H9 (cell line): Measurements from ENCODE around the gene THSD4. TPM values are rescaled to one million over a fixed set of nuclear protein-coding genes. Genes with fewer than 3 reads are reported as not detected.

Source experiments
- DNase-seq: peaks from one replicate; pipeline ENCODE4 v3.0.0-alpha.2; 2017
- H2AFZ ChIP-seq: one replicate; pipeline ENCODE4 v1.6.1; 2013; ENCODE audit warnings: mild to moderate bottlenecking, low read length, control low read depth, moderate library complexity
- H2AK5ac ChIP-seq: 2 replicates; pipeline ENCODE4 v1.6.1; 2013; ENCODE audit warnings: low read length, control low read depth, mixed read lengths; ENCODE audit not compliant: insufficient read length
- H2BK120ac ChIP-seq: one replicate; pipeline ENCODE4 v1.6.1; 2013; ENCODE audit warnings: low read depth, mild to moderate bottlenecking, low read length, control low read depth, inconsistent platforms; ENCODE audit not compliant: poor library complexity, severe bottlenecking
- H2BK12ac ChIP-seq: 2 replicates; pipeline ENCODE4 v1.6.1; 2013; ENCODE audit warnings: low read length, control low read depth, mixed read lengths, low read depth; ENCODE audit not compliant: insufficient read length
- H2BK15ac ChIP-seq: 2 replicates; pipeline ENCODE4 v1.6.1; 2013; ENCODE audit warnings: low read depth, low read length, control low read depth
- H2BK20ac ChIP-seq: one replicate; pipeline ENCODE4 v1.6.1; 2013; ENCODE audit warnings: low read depth, mild to moderate bottlenecking, low read length, control low read depth, inconsistent platforms; ENCODE audit not compliant: poor library complexity, severe bottlenecking
- H2BK5ac ChIP-seq: 2 replicates; pipeline ENCODE4 v1.6.1; 2013; ENCODE audit warnings: low read length, control low read depth, mixed read lengths; ENCODE audit not compliant: insufficient read length
- H3K14ac ChIP-seq: 2 replicates; pipeline ENCODE4 v1.6.1; 2013; ENCODE audit warnings: low read length, control low read depth; ENCODE audit not compliant: insufficient read depth
- H3K18ac ChIP-seq: 2 replicates; pipeline ENCODE4 v1.6.1; 2013; ENCODE audit warnings: low read depth, mild to moderate bottlenecking, mixed read lengths, low read length, control low read depth; ENCODE audit not compliant: insufficient read length
- H3K23ac ChIP-seq: 2 replicates; pipeline ENCODE4 v1.6.1; 2013; ENCODE audit warnings: low read length, control low read depth, mixed read lengths, low read depth; ENCODE audit not compliant: insufficient read length
- H3K23me2 ChIP-seq: 2 replicates; pipeline ENCODE4 v1.6.1; 2013; ENCODE audit warnings: low read depth, mild to moderate bottlenecking, mixed read lengths, low read length, control low read depth; ENCODE audit not compliant: insufficient read length, poor library complexity, severe bottlenecking
- H3K27ac ChIP-seq: 2 replicates; pipeline ENCODE4 v1.5.1; 2013; ENCODE audit warnings: low read length, control low read depth, mixed read lengths, low read depth; ENCODE audit not compliant: insufficient read length
- H3K27me3 ChIP-seq: 2 replicates; pipeline ENCODE4 v1.6.1; 2013; ENCODE audit warnings: low read length, control low read depth, inconsistent platforms; ENCODE audit not compliant: insufficient read depth
- H3K4ac ChIP-seq: 2 replicates; pipeline ENCODE4 v1.6.1; 2013; ENCODE audit warnings: low read depth, mild to moderate bottlenecking, control low read depth, inconsistent platforms, low read length, moderate library complexity
- H3K4me1 ChIP-seq: 2 replicates; pipeline ENCODE4 v1.6.1; 2013; ENCODE audit warnings: low read length, control low read depth, inconsistent platforms; ENCODE audit not compliant: insufficient read depth
- H3K4me2 ChIP-seq: 2 replicates; pipeline ENCODE4 v1.6.1; 2013; ENCODE audit warnings: low read length, control low read depth, mixed read lengths; ENCODE audit not compliant: insufficient read length, insufficient read depth
- H3K56ac ChIP-seq: 2 replicates; pipeline ENCODE4 v1.6.1; 2013; ENCODE audit warnings: low read depth, mild to moderate bottlenecking, mixed read lengths, low read length, control low read depth; ENCODE audit not compliant: insufficient read length
- H3K79me1 ChIP-seq: 2 replicates; pipeline ENCODE4 v1.6.1; 2013; ENCODE audit warnings: low read depth, mild to moderate bottlenecking, moderate library complexity, low read length, control low read depth, inconsistent platforms; ENCODE audit not compliant: insufficient read depth, poor library complexity, severe bottlenecking
- H3K79me2 ChIP-seq: 2 replicates; pipeline ENCODE4 v1.6.1; 2013; ENCODE audit warnings: low read length, control low read depth, inconsistent platforms; ENCODE audit not compliant: insufficient read depth
- H3K9ac ChIP-seq: 2 replicates; pipeline ENCODE4 v1.6.1; 2013; ENCODE audit warnings: low read length, control low read depth, mixed read lengths; ENCODE audit not compliant: insufficient read length; ENCODE audit errors: extremely low read depth
- H3K9me3 ChIP-seq: one replicate; pipeline ENCODE4 v1.6.1; 2013; ENCODE audit warnings: low read depth, low read length, inconsistent platforms; ENCODE audit not compliant: control insufficient read depth
- H3T11ph ChIP-seq: one replicate; pipeline ENCODE4 v1.6.1; 2013; ENCODE audit warnings: mild to moderate bottlenecking, low read length, control low read depth, inconsistent platforms
- H4K20me1 ChIP-seq: one replicate; pipeline ENCODE4 v1.6.1; 2013; ENCODE audit not compliant: control insufficient read depth, insufficient read length, insufficient read depth
- H4K5ac ChIP-seq: 2 replicates; pipeline ENCODE4 v1.6.1; 2013; ENCODE audit warnings: low read depth, mild to moderate bottlenecking, mixed read lengths, low read length, control low read depth; ENCODE audit not compliant: insufficient read length
- H4K8ac ChIP-seq: replicated peaks from 2 replicates; pipeline ENCODE4 v1.6.1; 2013; ENCODE audit warnings: low read length, control low read depth, mixed read lengths, low read depth; ENCODE audit not compliant: insufficient read length
- H4K91ac ChIP-seq: 2 replicates; pipeline ENCODE4 v1.6.1; 2013; ENCODE audit warnings: low read depth, mild to moderate bottlenecking, moderate library complexity, mixed read lengths, low read length, control low read depth; ENCODE audit not compliant: insufficient read length
- H3K27ac Mint-ChIP-seq, 3 experiments: 2 replicates in 2 of 3; 3 replicates in 1 of 3; pipeline ENCODE4 v1.8.0; 2020 to 2021; ENCODE audit warnings: mixed read lengths in 3 of 3, mild to moderate bottlenecking in 1 of 3, moderate library complexity in 1 of 3
- H3K27me3 Mint-ChIP-seq: 2 replicates; pipeline ENCODE4 v1.8.0; 2021; ENCODE audit warnings: low read depth, mild to moderate bottlenecking, moderate library complexity, mixed read lengths
- H3K36me3 Mint-ChIP-seq, 3 experiments: 2 replicates in 2 of 3; 3 replicates in 1 of 3; pipeline ENCODE4 v1.8.0; 2020 to 2021; ENCODE audit warnings: low read depth in 3 of 3, mixed read lengths in 3 of 3; ENCODE audit not compliant: insufficient read depth in 1 of 3
- H3K4me1 Mint-ChIP-seq, 2 experiments: 2 replicates each; pipeline ENCODE4 v1.8.0; 2020; ENCODE audit warnings: mixed read lengths in 2 of 2
- H3K4me3 Mint-ChIP-seq, 2 experiments: 2 replicates in 1 of 2; 3 replicates in 1 of 2; pipeline ENCODE4 v1.8.0; 2020 to 2021; ENCODE audit warnings: mild to moderate bottlenecking in 2 of 2, mixed read lengths in 2 of 2, moderate library complexity in 1 of 2
- H3K9me3 Mint-ChIP-seq, 2 experiments: 2 replicates in 1 of 2; 3 replicates in 1 of 2; pipeline ENCODE4 v1.8.0; 2020; ENCODE audit warnings: mild to moderate bottlenecking in 2 of 2, mixed read lengths in 2 of 2, moderate library complexity in 1 of 2
- WGBS: extraction: QIAGEN DNeasy Blood & Tissue Kit; methylation state at CpG from one replicate; pipeline ENCODE4 v1.1.7; 2013; ENCODE audit warnings: missing lambda C conversion rate, low lambda C conversion rate, mixed read lengths; ENCODE audit not compliant: insufficient read length; ENCODE audit errors: extremely low coverage; 5-methylcytosine and 5-hydroxymethylcytosine counted together
- total RNA-seq: library from RNA; stranded (reverse); gene quantifications from 2 replicates; pipeline ENCODE4 v1.2.1, GENCODE V29; 2021
- TF ChIP-seq, protein P1 (sequence below): fragments of 200-600 bp; sonication (generic); conservative IDR thresholded peaks from 3 replicates; pipeline ENCODE4 v1.8.0; 2021; ENCODE audit warnings: antibody characterized with exemption, mild to moderate bottlenecking

Gene THSD4
- total RNA-seq, 1 experiment from 2014 or later = 5.5 TPM

DNA sequence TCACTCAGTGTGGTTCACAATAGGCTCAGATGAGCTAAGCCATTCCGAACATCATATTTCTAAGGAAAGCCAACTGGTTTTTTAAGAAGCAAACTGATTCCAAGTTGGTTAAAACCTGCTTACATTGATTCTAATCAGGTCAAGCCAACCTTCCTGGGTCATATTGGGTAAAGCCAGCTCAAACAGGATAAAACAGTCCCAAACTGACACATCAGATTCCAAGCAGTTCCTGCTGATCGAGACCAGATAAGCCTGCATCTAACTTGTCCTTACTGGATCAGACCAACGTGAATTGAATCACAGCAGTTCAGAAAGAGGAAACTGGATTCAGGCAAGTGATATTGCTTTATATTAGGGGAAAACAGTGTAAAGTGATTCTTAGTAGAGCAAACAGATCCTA lies 18.6 kb upstream of the THSD4 start:
- Histone ChIP-seq H2BK15ac (no peak overlapping the region), H3K27ac (no peak overlapping the region), H4K8ac (no peak overlapping the region), H3K9ac (no peak overlapping the region), H3K9me3 (no peaks in the 10 kb centered on the region), H3K4ac (no peak overlapping the region), H3K18ac (no peak overlapping the region), H2BK5ac (no peak overlapping the region), H2AK5ac (no peak overlapping the region), H4K91ac (no peak overlapping the region), H2BK20ac (no peak overlapping the region), H3T11ph (no peak overlapping the region), H3K23ac (no peak overlapping the region), H3K23me2 (no peaks in the 10 kb centered on the region), H4K5ac (no peak overlapping the region), H3K56ac (no peak overlapping the region), H2BK12ac (no peak overlapping the region), H3K79me2 (no peaks in the 10 kb centered on the region), H2BK120ac (no peak overlapping the region), H3K4me2 (no peak overlapping the region), H2AFZ (no peak overlapping the region), H3K27me3 (no peaks in the 10 kb centered on the region), H4K20me1 (no peaks in the 10 kb centered on the region), H3K14ac (no peak overlapping the region), H3K79me1 (no peaks in the 10 kb centered on the region), H3K4me1 (no peaks in the 10 kb centered on the region)
- no peak overlapping the region for H3K4me3 Mint-ChIP-seq
- H3K27ac Mint-ChIP-seq = no peak overlapping the region
- H3K36me3 Mint-ChIP-seq = no peaks in the 10 kb centered on the region
- TF ChIP-seq, protein P1, sequence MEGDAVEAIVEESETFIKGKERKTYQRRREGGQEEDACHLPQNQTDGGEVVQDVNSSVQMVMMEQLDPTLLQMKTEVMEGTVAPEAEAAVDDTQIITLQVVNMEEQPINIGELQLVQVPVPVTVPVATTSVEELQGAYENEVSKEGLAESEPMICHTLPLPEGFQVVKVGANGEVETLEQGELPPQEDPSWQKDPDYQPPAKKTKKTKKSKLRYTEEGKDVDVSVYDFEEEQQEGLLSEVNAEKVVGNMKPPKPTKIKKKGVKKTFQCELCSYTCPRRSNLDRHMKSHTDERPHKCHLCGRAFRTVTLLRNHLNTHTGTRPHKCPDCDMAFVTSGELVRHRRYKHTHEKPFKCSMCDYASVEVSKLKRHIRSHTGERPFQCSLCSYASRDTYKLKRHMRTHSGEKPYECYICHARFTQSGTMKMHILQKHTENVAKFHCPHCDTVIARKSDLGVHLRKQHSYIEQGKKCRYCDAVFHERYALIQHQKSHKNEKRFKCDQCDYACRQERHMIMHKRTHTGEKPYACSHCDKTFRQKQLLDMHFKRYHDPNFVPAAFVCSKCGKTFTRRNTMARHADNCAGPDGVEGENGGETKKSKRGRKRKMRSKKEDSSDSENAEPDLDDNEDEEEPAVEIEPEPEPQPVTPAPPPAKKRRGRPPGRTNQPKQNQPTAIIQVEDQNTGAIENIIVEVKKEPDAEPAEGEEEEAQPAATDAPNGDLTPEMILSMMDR = no peak
- DNase-seq = peak; percentile 1
- H3K9me3 Mint-ChIP-seq = no peaks in the 10 kb centered on the region
- no peaks in the 10 kb centered on the region; a peak in 1 of 4 replicates for H3K4me1 Mint-ChIP-seq
- no CpG with 5 or more reads among the region's 3 CpGs for WGBS
- H3K27me3 Mint-ChIP-seq = peaks cover 22% of the 10 kb centered on the region
